ENCODE results near the gene CAMK1D. TPM values are rescaled to one million over a fixed set of nuclear protein-coding genes. Genes with fewer than 3 reads are reported as not detected.

The CAMK1D gene
- total and polyA plus RNA-seq, 2 of the 4 experiments (the other 2 are of a cell fraction), result 5.0 to 5.3 TPM

- Histone ChIP-seq H3K27me3 (ENCODE audit: control insufficient read depth, insufficient read depth, low read length) (no peaks in the 10 kb centered on the region), H3K4ac (ENCODE audit: low read depth, low read length) (no peak overlapping the region), H2AFZ (replicated peaks; ENCODE audit: low read length, poor library complexity) (no peak overlapping the region), H4K5ac (ENCODE audit: low read depth, low read length) (no peak overlapping the region), H2BK15ac (ENCODE audit: low read depth, low read length) (no peak overlapping the region), H3K27ac (ENCODE audit: insufficient read depth, low read length) (no peak overlapping the region), H3K4me2 (ENCODE audit: low read depth, low read length) (no peak overlapping the region), H3K18ac (ENCODE audit: low read depth, low read length) (no peak overlapping the region), H2BK20ac (ENCODE audit: low read depth, low read length) (no peak overlapping the region), H3K36me3 (ENCODE audit: control insufficient read depth, insufficient read depth, low read length) (no peaks in the 10 kb centered on the region), H3K9me3 (ENCODE audit: control insufficient read depth, insufficient read depth, low read length) (no peaks in the 10 kb centered on the region), H3K9me1 (ENCODE audit: insufficient read depth, low read length) (no peaks in the 10 kb centered on the region; the same call in 1 of the 2 replicates), H2AK9ac (replicated peaks; ENCODE audit: low read depth, low read length, poor library complexity) (no peak overlapping the region), H3K4me1 (ENCODE audit: control insufficient read depth, insufficient read depth, low read length) (peaks cover 11% of the 10 kb centered on the region), H2BK120ac (ENCODE audit: low read depth, low read length) (no peak overlapping the region), H3K79me1 (ENCODE audit: low read depth in 1 of 2, low read length in 2 of 2) (no peaks in the 10 kb centered on the region), H3K23ac (ENCODE audit: low read depth, low read length) (no peak overlapping the region), H3K4me3 (ENCODE audit: insufficient read depth, low read depth, low read length) (no peak overlapping the region), H3K14ac (replicated peaks; ENCODE audit: low read depth, low read length) (no peak overlapping the region), H3K9ac (ENCODE audit: low read depth, low read length) (no peak overlapping the region), H4K91ac (ENCODE audit: insufficient read depth, low read depth, low read length) (no peak overlapping the region), H4K8ac (ENCODE audit: low read depth in 2 of 2, low read length in 2 of 2) (no peak overlapping the region), H3K56ac (ENCODE audit: extremely low read depth, insufficient read depth, low read length) (no peak overlapping the region), H2AK5ac (ENCODE audit: low read depth, low read length) (no peak overlapping the region), H4K20me1 (ENCODE audit: insufficient read depth, low read length) (no peaks in the 10 kb centered on the region), H2BK5ac (ENCODE audit: low read depth, low read length, poor library complexity, severe bottlenecking) (no peak overlapping the region)
- WGBS, 2 experiments (ENCODE audit: extremely low coverage in 2 of 2, insufficient read length in 1 of 2), result no CpG with 5 or more reads among the region's 2 CpGs
- in situ Hi-C loops (cut with MboI; ENCODE audit: low sequenced_read_pairs), result no loop called here
- ATAC-seq (ENCODE audit: low read depth), result peak; percentile 64
- TF ChIP-seq CHD1 (IDR thresholded peaks at IDR 0.05; ENCODE audit: low read depth, low read length) (no peak), POLR2A (IDR thresholded peaks at IDR 0.05; ENCODE audit: low read depth, low read length) (no peak), ELK1 (IDR thresholded peaks at IDR 0.05; ENCODE audit: borderline replicate concordance, low read depth, low read length) (no peak), RCOR1 (IDR thresholded peaks at IDR 0.05; ENCODE audit: insufficient replicate concordance, low read length) (no peak), CTCF (conservative IDR thresholded peaks at IDR 0.05; ENCODE audit: low read depth, low read length) (no peak), RFX5 (IDR thresholded peaks at IDR 0.05; ENCODE audit: low read depth, low read length) (no peak), SMC3 (IDR thresholded peaks at IDR 0.05; ENCODE audit: low read depth, low read length) (no peak), NFE2L2 (IDR thresholded peaks at IDR 0.05; ENCODE audit: low read depth, low read length) (no peak), CEBPB (IDR thresholded peaks at IDR 0.05; ENCODE audit: low read depth, low read length) (no peak), MAZ (IDR thresholded peaks at IDR 0.05; ENCODE audit: borderline replicate concordance, low read depth, low read length) (no peak), USF2 (IDR thresholded peaks at IDR 0.05; ENCODE audit: low read depth, low read length) (no peak), BHLHE40 (IDR thresholded peaks at IDR 0.05; ENCODE audit: low read depth, low read length) (no peak), FOS (IDR thresholded peaks at IDR 0.05; ENCODE audit: low read depth, low read length) (no peak), MXI1 (IDR thresholded peaks at IDR 0.05; ENCODE audit: borderline replicate concordance, low read depth, low read length) (no peak), MAFK (IDR thresholded peaks at IDR 0.05; ENCODE audit: low read depth, low read length) (no peak), RAD21 (IDR thresholded peaks at IDR 0.05; ENCODE audit: low read length) (no peak)
- no TSS peak for BruUV-seq (replicated peaks)
- ChIA-PET POLR2A (ENCODE audit: unreplicated experiment) (no interaction called here), CTCF (interaction anchor here (1.1 kb wide), 1 partner anchor 258 kb away, joined by 3 read pairs; no protein-coding TSS in a partner anchor)
- dilution Hi-C loops (cut with HindIII; ENCODE audit: low sequenced_read_pairs, unreplicated experiment), result no loop called here
- peak; percentile 68 for DNase-seq
- intact Hi-C loops (cut with micrococcal nuclease), result no loop called here
These were observed 48.6 kb downstream of the CAMK1D start for GRCh38 chr10:12397941-12398340.

Data from IMR-90 (cell line).